Right lobe of liver (tissue), 4 donors: ENCODE results near the gene TWF1.
A peak's percentile ranks its signal among the peaks of the same experiment; 100 is the strongest.

Source experiments
- CTCF ChIP-seq, 4 donors: fragments of 200-600 bp in 3 of 4; fragments of 450-650 bp in 1 of 4; IDR thresholded peaks; one replicate each; pipeline versions ENCODE4 v1.5.1 to v1.8.0; 2016 to 2022; ENCODE audit warnings: antibody characterized with exemption in 4 of 4, mild to moderate bottlenecking in 2 of 4
- POLR2A ChIP-seq: fragments of 450-650 bp; IDR thresholded peaks from one replicate; pipeline ENCODE4 v1.6.1; 2017; ENCODE audit warnings: antibody characterized with exemption, mild to moderate bottlenecking
- donor health status: DM: no; HTN: no; CAD: no.
- donor health status: DM: no; HTN: no; CAD: no.
- donor health status: DM: no; HTN: yes; CAD: no.

GRCh38 chr12:43758728-43759563 is 47.2 kb downstream of the TWF1 start, which contains the start of the genes IRAK4 and PUS7L:
- peak; percentile 29 to 52 (median 44) for TF ChIP-seq CTCF (IDR thresholded peaks at IDR 0.05)
- TF ChIP-seq POLR2A = peak; percentile 79
